Pancreas (tissue), 10 donors: ENCODE measurements around the gene MRPS5. TPM values are rescaled to one million over a fixed set of nuclear protein-coding genes. Genes with fewer than 3 reads are reported as not detected.
"Not testable (repeated sequence)": the region's sequence is repeated elsewhere in the genome, so short reads cannot be mapped to it uniquely, and the experiment has no call there.

ENCODE experiments used
- ATAC-seq, 4 donors: fragments of 200-7000 bp; cut with Tn5 transposase; one replicate each; pipeline versions ENCODE4 v1.8.0 to v1.9.1; 2020; ENCODE audit warnings: mild to moderate bottlenecking in 4 of 4, moderate library complexity in 4 of 4
- DNase-seq, 6 donors: peaks; one replicate each; pipeline ENCODE4 v3.0.0-alpha.2; 2020
- FAIRE-seq: peaks from 2 replicates; lab custom pipeline; 2012; peaks lifted over from hg19 to GRCh38; lab: Jason Lieb, UNC
- H3K27ac ChIP-seq, 4 donors: fragments of 200-600 bp; sonication (generic); 1 replicate in 3 of 4; 2 replicates in 1 of 4; pipeline versions ENCODE4 v1.5.0 to v1.8.0; 2020
- H3K27me3 ChIP-seq, 4 donors: fragments of 200-600 bp; one replicate each; pipeline ENCODE4 v1.8.0; 2021
- H3K36me3 ChIP-seq, 3 donors: fragments of 200-600 bp; sonication (generic) in 1 of 3; one replicate each; pipeline versions ENCODE4 v1.5.0 to v1.8.0; 2020 to 2021
- H3K4me1 ChIP-seq, 3 donors: fragments of 200-600 bp; one replicate each; pipeline ENCODE4 v1.8.0; 2021
- H3K4me3 ChIP-seq, 4 donors: fragments of 200-600 bp; sonication (generic) in 2 of 4; one replicate each; pipeline versions ENCODE4 v1.5.0 to v1.8.0; 2020 to 2021
- H3K9me3 ChIP-seq, 4 donors: fragments of 200-600 bp; one replicate each; pipeline ENCODE4 v1.8.0; 2021
- CTCF ChIP-seq, 4 donors: fragments of 200-600 bp; sonication (generic) in 3 of 4; IDR thresholded peaks; one replicate each; pipeline versions ENCODE4 v1.5.0 to v1.8.0; 2021; ENCODE audit warnings: antibody characterized with exemption in 4 of 4
- WGBS, 2 donors: extraction: QIAGEN DNeasy Blood & Tissue Kit; methylation state at CpG; one replicate each; pipeline ENCODE4 v1.1.7; 2013; 5-methylcytosine and 5-hydroxymethylcytosine counted together
- intact Hi-C, 3 donors: fragments of 100-400 bp; cut with DNase I; formaldehyde crosslinking; loops; one replicate each; pipeline versions ENCODE4 v1.11.1 to v1.14.2; 2022
- polyA plus RNA-seq, 2 donors: library from polyadenylated mRNA; stranded (reverse); fragments of 200-250 nt; gene quantifications; one replicate each; pipeline ENCODE4 v1.2.3, GENCODE V29; 2013
- total RNA-seq, 6 donors: library from RNA; stranded (reverse); fragmentation: NEBNext Ultra II Directional in 4 of 6; extraction: Animal tissue kit (Norgen Biotek cat#: 25700) in 4 of 6; gene quantifications; one replicate each; pipeline versions ENCODE4 v1.2.1 to v1.2.4, GENCODE V29; 2021 to 2023
- donor health status: healthy with polysubstance abuse.
- donor health status: DM: no; HTN: no; CAD: no; lungs with moderate emphysema.
- donor health status: DM: no; HTN: no; CAD: no.
- donor health status: control.
- donor health status: control.
- donor health status: Bipolar disorder and iron deficiency.
- donor health status: DM: yes; HTN: yes; CAD: no.
- donor health status: DM: no; HTN: no; CAD: no.
- donor health status: DM: no; HTN: no; CAD: no.
- donor health status: DM: yes; HTN: yes; CAD: no.

MRPS5 gene
- total and polyA plus RNA-seq, 8 donors: 14.8 to 55.2 (median 19.9) TPM

- no peak for TF ChIP-seq CTCF (IDR thresholded peaks at IDR 0.05)
- Histone ChIP-seq H3K9me3 (no peaks in the 10 kb centered on the region), H3K36me3 (no peaks in the 10 kb centered on the region), H3K27me3 (no peaks in the 10 kb centered on the region), H3K27ac (no peak overlapping the region), H3K4me1 (no peaks in the 10 kb centered on the region), H3K4me3 (no peak overlapping the region)
- no peak for FAIRE-seq
- no peak for ATAC-seq
- no peak for DNase-seq
- intact Hi-C loops: no loop called here
- WGBS, 2 donors: 76 to 84% methylated on average over 6 of the region's 6 CpGs
These were observed 81.6 kb downstream of the MRPS5 start for GRCh38 chr2:95039978-95040377.

- no peak overlapping the region for H3K4me3 ChIP-seq
- no peak overlapping the region for H3K27ac ChIP-seq
- ATAC-seq (no peak), DNase-seq (no peak), FAIRE-seq (no peak)
- WGBS, 2 donors: 83 to 93% methylated on average over 1 of the region's 1 CpG
- H3K4me1 ChIP-seq: no peaks in the 10 kb centered on the region
- no peak for TF ChIP-seq CTCF (IDR thresholded peaks at IDR 0.05)
- H3K9me3 ChIP-seq: no peaks in the 10 kb centered on the region
- intact Hi-C loops: no loop called here
- no peaks in the 10 kb centered on the region for H3K27me3 ChIP-seq
- H3K36me3 ChIP-seq: no peaks in the 10 kb centered on the region
These were observed 82.2 kb downstream of the MRPS5 start for GRCh38 chr2:95039363-95039762.

GRCh38 chr2:95038635-95039298 is 82.8 kb downstream of the MRPS5 start:
- intact Hi-C loops: no loop called here
- no peaks in the 10 kb centered on the region for H3K27me3 ChIP-seq
- no peaks in the 10 kb centered on the region for H3K36me3 ChIP-seq
- WGBS, 2 donors: 82 to 84% methylated on average over 4 of the region's 4 CpGs
- H3K27ac ChIP-seq: no peak overlapping the region
- H3K4me3 ChIP-seq: no peak overlapping the region
- no peak for TF ChIP-seq CTCF (IDR thresholded peaks at IDR 0.05)
- DNase-seq (no peak), ATAC-seq (no peak), FAIRE-seq (no peak)
- H3K9me3 ChIP-seq: no peaks in the 10 kb centered on the region
- no peaks in the 10 kb centered on the region for H3K4me1 ChIP-seq

- intact Hi-C loops, DNase-seq, H3K4me1 ChIP-seq, H3K4me3 ChIP-seq, FAIRE-seq, H3K27me3 ChIP-seq, H3K27ac ChIP-seq, H3K36me3 ChIP-seq, H3K9me3 ChIP-seq, ATAC-seq: not testable (repeated sequence)
- 68 to 81% methylated on average over 3 of the region's 3 CpGs for WGBS, 2 donors
These were observed 83.6 kb downstream of the MRPS5 start for GRCh38 chr2:95037841-95038585.

- Histone ChIP-seq H3K9me3 (no peaks in the 10 kb centered on the region), H3K4me1 (no peaks in the 10 kb centered on the region), H3K4me3 (no peak overlapping the region), H3K36me3 (no peaks in the 10 kb centered on the region), H3K27me3 (no peaks in the 10 kb centered on the region), H3K27ac (no peak overlapping the region)
- no peak for ATAC-seq
- 70 to 82% methylated on average over 2 of the region's 2 CpGs for WGBS, 2 donors
- no peak for TF ChIP-seq CTCF (IDR thresholded peaks at IDR 0.05)
- intact Hi-C loops: no loop called here
- DNase-seq: no peak
- FAIRE-seq: no peak
These were observed 84.2 kb downstream of the MRPS5 start for GRCh38 chr2:95037384-95037839.
